ENCODE results near the gene PCNX1. TPM values are rescaled to one million over a fixed set of nuclear protein-coding genes. Genes with fewer than 3 reads are reported as not detected.

The PCNX1 gene
- total RNA-seq, 2 experiments from 2014 or later = 38.4 to 57.9 TPM

DNA sequence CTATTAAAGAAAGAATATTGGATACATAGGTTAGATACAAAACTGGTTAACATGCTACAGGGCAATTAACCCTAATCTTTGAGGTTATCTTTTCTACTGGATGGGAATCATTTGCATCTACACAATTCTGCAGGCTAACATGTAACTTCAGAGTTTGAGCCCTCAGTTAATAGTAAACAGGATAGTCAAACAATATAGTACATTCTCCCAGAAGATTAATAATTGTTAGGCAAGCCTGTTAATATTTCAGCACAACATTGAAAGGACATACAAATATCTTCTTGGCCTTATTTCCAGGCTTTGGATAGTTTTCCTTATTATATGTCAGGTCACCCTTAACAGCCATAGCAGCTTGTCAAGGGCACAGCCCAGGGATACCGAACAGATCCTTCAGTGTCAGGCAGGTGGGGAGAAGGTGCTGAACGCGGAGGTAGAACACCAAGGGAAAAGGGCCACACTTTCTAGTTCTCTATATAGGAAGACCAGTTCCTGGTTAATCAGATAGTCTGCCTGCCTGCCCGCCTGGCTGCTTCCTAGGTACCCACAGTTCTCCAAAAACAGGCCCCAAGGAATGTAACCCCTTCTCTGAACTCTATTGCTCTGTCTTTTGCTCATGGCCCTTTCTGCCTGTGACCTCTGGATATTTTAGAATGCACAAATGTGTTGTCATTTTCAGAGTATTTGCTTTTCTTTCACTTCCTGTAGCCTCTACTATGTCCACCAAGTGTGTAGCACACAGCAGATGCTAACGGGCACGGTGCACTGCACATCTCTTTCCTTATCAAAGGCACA, 256.0 kb downstream of the PCNX1 start:
- Mint-ChIP-seq H3K4me1 (peaks cover 4% of the 10 kb centered on the region), H3K27me3 (peaks cover 4% of the 10 kb centered on the region), H3K27ac (no peak overlapping the region), H3K36me3 (ENCODE audit: low read depth) (no peaks in the 10 kb centered on the region), H3K9me3 (ENCODE audit: low read depth) (peaks cover 2% of the 10 kb centered on the region), H3K4me3 (no peak overlapping the region)
- ATAC-seq = no peak
- ChIA-PET CTCF (no interaction called here), POLR2A (no interaction called here)
- intact Hi-C loops (cut with DNase I, micrococcal nuclease) = no loop called here
- no peak for DNase-seq

DNA sequence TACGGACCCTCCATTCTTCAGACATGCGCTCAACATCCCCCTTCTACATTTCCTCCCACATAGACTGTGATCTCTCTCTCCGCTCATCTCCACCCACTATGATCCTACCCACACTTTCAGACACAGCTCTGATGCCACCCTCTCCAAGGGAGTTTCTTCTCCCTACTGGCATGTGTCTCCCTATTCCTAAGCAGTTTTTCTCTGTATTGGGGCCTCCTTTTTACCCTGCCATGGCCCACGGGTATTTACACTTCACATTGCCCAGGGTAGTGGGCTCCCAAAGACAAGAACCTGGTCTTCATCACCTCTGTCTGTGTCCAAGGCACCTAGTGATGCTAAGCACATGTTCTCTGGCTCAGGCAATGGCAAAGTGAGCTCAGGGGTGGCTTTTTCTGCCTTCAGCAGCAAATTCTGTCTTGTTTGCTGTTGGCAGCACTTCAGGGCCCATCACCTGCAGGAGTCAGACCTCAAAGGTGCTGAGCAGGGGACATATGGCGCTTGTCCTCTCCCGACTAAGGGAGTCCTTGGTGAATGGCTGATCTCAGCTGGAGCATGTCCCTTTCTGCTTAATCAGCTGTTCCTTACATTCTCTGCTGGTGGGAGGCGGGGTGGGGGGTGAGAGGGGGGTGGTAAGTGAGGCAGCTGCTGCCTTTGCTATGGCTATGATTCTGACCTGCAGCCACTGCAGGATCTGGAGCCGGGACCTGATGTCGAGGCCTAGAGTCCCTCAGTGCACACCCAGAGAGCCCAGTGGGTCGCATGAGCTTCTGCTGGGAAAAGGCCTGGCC, 256.8 kb downstream of the PCNX1 start:
- intact Hi-C loops (cut with DNase I, micrococcal nuclease) = no loop called here
- Mint-ChIP-seq H3K4me1 (peaks cover 12% of the 10 kb centered on the region), H3K27ac (no peak overlapping the region), H3K36me3 (ENCODE audit: low read depth) (no peaks in the 10 kb centered on the region), H3K27me3 (peaks cover 10% of the 10 kb centered on the region), H3K9me3 (ENCODE audit: low read depth) (peaks cover 2% of the 10 kb centered on the region), H3K4me3 (no peak overlapping the region)
- ChIA-PET CTCF (no interaction called here), POLR2A (no interaction called here)
- DNase-seq = no peak
- no peak for ATAC-seq

Other genes with a start within 250 kb of the PCNX1 start
- gene MAP3K9, start 97.9 kb upstream of the PCNX1 start, total RNA-seq = 1 to 10 TPM; 5.2 to 6.1 TPM